CD4-positive, alpha-beta T cell treated with Interleukin-1 beta for 1 hour (primary cell): ENCODE data around the gene GALNT17.

Experiments used
- DNase-seq, 2 donors: peaks; one replicate each; pipeline ENCODE4 v3.0.0-alpha.2; 2020 to 2022

The GALNT17 gene

GRCh38 chr7:71285571-71286145 is 153.7 kb downstream of the GALNT17 start:
- no peak for DNase-seq

- no peak for DNase-seq
These were observed 154.4 kb downstream of the GALNT17 start for GRCh38 chr7:71286336-71286735.

GRCh38 chr7:71286924-71287323 is 155.0 kb downstream of the GALNT17 start:
- DNase-seq = no peak

GRCh38 chr7:71290452-71290851 is 158.5 kb downstream of the GALNT17 start:
- DNase-seq = no peak

- DNase-seq = no peak
These were observed 166.4 kb downstream of the GALNT17 start for GRCh38 chr7:71298378-71298777.

GRCh38 chr7:71300086-71300485 is 168.1 kb downstream of the GALNT17 start:
- no peak for DNase-seq

- no peak for DNase-seq
These were observed 168.7 kb downstream of the GALNT17 start for GRCh38 chr7:71300603-71301002.

- DNase-seq = no peak
These were observed 169.2 kb downstream of the GALNT17 start for GRCh38 chr7:71301167-71301566.

GRCh38 chr7:71303566-71303965 is 171.6 kb downstream of the GALNT17 start:
- no peak for DNase-seq

GRCh38 chr7:71308096-71308495 is 176.2 kb downstream of the GALNT17 start:
- no peak for DNase-seq

- no peak for DNase-seq
These were observed 179.6 kb downstream of the GALNT17 start for GRCh38 chr7:71311576-71311975.

- DNase-seq = no peak
These were observed 181.0 kb downstream of the GALNT17 start for GRCh38 chr7:71312755-71313490.

- no peak for DNase-seq
These were observed 181.6 kb downstream of the GALNT17 start for GRCh38 chr7:71313553-71313952.

GRCh38 chr7:71320916-71321315 is 189.0 kb downstream of the GALNT17 start:
- no peak for DNase-seq

GRCh38 chr7:71322201-71322600 is 190.3 kb downstream of the GALNT17 start:
- no peak for DNase-seq

- no peak for DNase-seq
These were observed 191.8 kb downstream of the GALNT17 start for GRCh38 chr7:71323726-71324125.

- DNase-seq = no peak
These were observed 193.2 kb downstream of the GALNT17 start for GRCh38 chr7:71325151-71325550.

GRCh38 chr7:71326595-71326994 is 194.7 kb downstream of the GALNT17 start:
- no peak for DNase-seq

- DNase-seq = no peak
These were observed 196.0 kb downstream of the GALNT17 start for GRCh38 chr7:71327946-71328345.

- no peak for DNase-seq
These were observed 197.2 kb downstream of the GALNT17 start for GRCh38 chr7:71329030-71329660.

- DNase-seq = no peak
These were observed 200.3 kb downstream of the GALNT17 start for GRCh38 chr7:71332207-71332606.

- DNase-seq = no peak
These were observed 202.6 kb downstream of the GALNT17 start for GRCh38 chr7:71334541-71334940.

GRCh38 chr7:71338866-71339265 is 206.9 kb downstream of the GALNT17 start:
- DNase-seq = no peak

GRCh38 chr7:71339924-71340323 is 208.0 kb downstream of the GALNT17 start:
- DNase-seq = no peak
